GM15510 (cell line): Measurements from ENCODE around the gene ASGR1.

Experiments used
- POLR2A ChIP-seq: IDR thresholded peaks from 3 replicates; pipeline ENCODE4 v1.6.1; 2011; ENCODE audit warnings: borderline replicate concordance; ENCODE audit not compliant: insufficient read length; ENCODE audit errors: extremely low read depth

ASGR1 gene

DNA sequence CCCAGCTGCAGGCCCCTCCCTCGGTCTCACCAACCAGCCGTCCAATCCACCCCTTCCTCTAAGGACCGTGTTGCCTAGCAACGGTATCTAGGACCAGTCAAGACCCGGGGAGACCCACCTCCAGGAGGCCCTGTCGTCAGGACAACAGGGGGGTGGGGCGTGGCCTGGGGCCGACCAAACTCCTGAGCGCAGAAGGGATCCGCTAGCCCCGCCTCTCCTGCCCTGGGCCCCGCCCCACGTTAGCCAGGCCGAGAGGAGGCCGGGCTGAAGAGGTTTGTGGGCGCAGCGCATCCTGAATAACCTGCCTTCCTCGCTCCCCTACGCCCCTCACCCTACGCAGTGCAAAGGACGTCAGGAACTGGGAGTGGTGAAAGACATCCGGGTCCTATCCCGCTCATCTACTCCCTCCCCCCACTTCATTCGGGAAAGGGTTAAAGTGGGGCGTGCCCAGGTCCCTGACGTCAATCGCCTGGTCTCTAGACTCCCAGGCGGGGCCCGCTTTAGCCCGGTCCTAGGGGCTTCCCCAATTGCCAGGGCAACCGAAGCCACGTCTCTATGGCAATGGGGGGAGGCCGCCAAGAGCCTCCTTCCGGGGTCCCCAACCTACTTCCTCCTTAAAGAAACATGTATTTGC lies 25.8 kb upstream of the ASGR1 start:
- peak; percentile 29 for TF ChIP-seq POLR2A

DNA sequence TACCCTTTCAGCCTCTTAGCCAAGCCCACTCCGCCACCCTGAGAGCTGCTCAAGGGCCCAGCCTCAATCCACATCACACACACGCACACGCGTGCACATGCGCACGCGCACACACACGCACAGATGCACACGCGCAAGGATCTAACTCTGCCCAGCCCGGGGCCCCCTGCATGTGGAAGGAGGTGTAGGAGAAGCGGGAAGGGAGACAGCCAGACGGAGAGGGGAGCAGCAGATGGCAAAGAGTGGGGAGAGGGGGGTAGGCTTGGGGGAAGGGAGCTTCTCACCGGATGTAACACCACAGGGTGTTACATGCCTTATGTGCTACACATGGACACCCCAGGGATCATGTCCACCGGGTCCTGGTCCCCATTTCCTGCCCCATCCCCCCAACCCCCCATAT lies 25.2 kb upstream of the ASGR1 start:
- no peak for TF ChIP-seq POLR2A

DNA sequence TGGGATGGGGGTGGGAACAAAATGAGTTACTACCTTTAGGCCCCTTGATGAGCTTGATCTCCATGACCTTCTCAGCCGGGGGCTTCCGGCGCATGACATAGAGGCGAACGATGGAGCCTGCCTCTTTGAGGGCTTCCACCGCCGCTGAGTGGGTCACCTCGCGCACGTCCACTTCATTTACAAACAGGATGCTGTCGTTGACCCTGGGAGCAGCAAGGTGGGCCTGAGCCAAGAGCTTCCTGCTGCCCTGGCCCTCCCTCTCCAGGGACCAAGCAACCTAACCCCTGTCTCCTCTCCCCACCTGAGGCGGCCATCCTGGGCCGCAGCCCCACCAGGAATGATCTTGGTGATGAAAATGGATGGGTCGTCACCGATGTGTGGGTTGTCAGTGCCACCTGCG lies 24.2 kb upstream of the ASGR1 start:
- no peak for TF ChIP-seq POLR2A

- no peak for TF ChIP-seq POLR2A
Measured at GRCh38 chr17:7196651-7197401, 17.7 kb upstream of the ASGR1 start.

DNA sequence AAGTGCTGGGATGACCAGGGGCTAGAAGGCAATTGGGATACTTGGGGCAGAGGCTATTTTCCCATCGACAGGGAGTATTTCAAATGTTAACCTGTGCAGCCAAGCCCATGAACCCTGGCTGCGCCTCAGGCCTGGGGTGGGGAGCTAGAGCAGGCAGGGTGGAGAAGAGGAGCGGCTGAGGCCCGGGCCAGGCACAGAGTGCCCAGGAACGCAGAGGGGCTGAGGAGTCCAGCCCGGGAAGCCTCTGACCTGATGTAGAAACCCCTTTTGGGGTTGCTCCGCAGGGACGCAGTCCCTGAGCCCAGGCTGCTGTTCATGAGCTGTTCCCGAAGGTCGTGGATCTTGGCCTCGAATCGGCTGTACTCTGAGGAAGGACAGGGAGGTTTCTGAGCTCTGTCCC lies 16.8 kb upstream of the ASGR1 start:
- no peak for TF ChIP-seq POLR2A

DNA sequence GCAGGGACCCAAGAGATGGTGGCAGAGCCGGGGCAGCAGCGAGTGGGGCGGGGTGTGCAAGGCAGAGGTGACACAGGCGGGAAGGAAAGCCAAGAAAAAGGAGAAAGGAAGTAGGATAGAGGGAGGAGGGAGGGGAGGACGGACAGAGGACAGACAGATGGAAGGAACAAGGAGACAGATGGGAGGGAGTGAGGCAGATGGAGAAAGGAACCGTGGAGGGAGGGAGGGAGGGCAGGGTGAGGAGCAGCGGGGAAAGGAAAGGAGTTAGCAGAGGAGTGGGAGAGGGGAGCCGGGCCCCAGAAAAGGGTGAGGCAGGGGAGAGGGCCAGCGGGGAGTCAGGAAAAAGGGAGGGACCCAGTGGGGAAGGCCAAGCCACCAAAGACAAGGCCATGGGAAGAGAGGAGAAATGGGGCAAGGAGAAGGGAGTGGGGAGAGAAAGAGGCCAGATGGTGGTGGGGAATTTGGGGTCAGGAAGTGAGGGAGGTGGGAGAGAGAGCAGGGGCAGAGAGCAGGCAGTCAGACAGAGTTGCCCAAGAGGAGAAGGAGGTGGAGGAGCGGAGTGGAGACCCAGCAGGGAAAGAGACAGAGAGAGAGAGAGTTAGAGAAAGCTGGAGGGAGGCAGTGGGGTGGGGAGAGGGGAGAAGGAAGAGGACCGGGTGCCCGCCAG lies 13.2 kb upstream of the ASGR1 start:
- no peak for TF ChIP-seq POLR2A

DNA sequence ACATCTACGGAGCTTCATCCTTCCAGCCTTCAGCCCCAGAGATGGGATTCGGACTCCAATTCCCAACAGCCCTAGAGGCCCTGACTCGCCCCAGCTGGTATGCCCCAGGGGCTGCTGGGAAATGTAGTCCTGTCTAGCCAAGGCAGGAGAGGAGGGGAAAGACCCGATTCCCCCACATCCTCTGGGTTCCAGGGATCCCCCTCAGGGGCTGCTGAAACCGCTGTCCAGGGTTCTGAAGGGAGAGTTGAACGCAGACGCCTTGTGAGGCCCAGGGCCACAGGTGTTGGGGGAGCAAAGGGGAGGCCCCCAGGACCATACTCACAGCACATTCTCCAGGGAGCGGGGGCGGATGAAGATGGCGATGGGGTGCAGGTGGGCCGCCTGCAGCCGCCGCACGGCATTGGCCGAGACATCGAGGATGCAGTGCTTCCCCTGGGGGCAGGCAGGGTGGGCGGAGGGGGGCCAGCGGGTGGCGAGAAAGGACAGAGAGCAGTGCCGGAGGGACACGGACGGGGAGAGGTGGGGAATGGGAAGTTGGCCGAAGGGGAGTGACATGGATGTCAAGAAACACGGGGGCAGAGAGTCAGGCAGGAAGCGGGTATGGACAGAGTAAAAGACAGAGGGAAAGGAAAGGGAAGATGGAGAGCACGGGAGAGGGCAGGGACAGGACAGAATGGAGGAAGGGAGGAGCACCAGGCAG lies 12.6 kb upstream of the ASGR1 start:
- TF ChIP-seq POLR2A, result no peak

- no peak for TF ChIP-seq POLR2A
Measured at GRCh38 chr17:7191069-7191468, 11.9 kb upstream of the ASGR1 start.

DNA sequence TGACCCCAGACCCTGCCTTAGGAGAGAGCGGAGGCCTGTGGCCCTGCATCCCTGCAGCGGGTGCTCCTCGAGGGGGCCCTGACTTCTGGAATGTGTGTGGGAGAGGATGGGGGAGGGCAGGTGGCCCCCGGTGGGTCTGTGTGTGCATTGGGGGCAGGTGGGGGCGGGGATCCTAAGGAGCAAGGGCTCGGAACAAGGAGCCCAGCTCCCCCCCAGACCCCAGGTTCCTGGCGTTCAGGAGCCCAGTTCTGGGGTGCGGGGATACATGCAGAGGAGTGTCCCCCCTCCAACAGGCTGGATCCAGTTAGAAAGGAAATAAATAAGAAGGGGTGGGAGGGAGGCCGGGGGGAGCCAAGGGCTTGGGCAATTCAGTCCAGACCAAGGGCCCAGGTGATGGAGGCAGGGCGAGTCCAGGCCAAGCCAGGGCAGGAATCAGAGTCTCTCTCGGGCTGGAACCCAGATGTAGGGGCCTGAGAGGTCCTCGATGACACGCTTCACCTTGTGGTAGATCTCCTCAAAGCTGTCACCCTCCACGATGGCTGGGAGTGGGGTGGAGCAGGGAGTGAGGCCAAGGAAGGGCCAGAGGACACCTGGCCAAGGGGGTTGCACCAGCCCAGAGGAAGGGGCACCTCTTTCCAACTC lies 11.2 kb upstream of the ASGR1 start:
- TF ChIP-seq POLR2A, result no peak

DNA sequence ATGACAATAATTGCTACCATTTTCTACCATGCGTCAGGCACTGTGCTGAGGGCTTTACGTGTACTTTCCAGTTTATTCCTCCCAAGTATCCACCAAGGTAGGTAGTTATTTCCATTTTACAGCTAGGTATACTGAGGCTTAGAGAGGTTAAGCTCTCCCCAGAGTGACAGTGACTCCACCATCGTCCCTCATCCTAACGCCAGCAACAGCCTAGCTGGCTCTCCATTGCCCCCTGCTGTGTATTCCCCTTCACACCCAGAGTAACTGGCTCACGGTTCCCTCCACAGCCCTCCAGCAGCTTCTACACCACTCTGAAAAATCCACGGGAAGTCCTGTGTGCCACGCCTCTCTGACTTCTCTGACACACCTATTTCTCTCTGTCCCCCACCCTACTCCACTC lies 7.1 kb upstream of the ASGR1 start:
- TF ChIP-seq POLR2A, result no peak

- no peak for TF ChIP-seq POLR2A
Measured at GRCh38 chr17:7184647-7185046, 5.5 kb upstream of the ASGR1 start.

DNA sequence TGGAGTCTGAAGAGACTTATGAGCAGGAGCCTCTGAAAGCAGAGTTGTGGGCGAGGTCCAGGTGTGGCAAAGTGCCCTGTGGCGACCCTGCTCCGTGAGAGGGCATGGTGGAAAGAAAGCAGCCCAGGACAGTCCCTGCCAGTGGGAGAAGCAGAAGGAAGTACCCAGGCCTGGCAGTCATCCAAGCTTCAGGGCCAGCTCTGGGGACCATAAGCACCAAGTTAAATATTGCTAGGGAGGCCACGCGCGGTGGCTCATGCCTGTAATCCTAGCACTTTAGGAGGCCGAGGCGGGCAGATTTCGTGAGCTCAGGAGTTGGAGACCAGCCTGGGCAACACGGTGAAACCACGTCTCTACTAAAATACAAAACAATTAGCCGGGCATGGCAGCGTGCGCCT lies 4.9 kb upstream of the ASGR1 start:
- no peak for TF ChIP-seq POLR2A

DNA sequence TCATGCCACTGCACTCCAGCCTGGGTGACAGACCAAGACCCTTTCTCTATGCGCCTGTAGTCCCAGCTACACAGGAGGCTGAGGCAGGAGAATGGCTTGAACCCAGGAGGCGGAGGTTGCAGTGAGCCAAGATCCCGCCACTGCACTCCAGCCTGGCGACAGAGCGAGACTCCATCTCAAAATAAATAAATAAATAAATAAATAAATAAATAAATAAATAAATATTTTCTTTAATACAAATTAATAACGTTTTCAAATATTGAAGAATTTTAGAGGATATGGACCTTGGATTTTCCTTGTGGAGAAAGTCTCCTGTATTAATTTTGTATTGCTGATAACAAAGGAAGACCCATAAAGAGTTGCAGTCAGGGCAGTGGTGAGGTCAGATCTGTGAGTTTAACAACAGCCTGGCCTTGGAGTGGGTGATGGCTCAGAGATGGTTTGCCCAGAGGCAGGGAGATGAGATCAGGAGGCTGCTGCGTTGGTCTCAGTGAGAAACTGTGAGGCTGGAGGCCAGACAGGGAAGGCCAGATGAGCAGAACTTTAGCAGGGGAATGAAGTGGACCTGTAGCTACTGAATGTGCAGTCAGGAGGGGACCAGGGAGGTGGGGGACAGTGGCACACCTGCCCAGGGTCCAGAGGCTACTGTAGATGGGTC lies 4.4 kb upstream of the ASGR1 start:
- no peak for TF ChIP-seq POLR2A

DNA sequence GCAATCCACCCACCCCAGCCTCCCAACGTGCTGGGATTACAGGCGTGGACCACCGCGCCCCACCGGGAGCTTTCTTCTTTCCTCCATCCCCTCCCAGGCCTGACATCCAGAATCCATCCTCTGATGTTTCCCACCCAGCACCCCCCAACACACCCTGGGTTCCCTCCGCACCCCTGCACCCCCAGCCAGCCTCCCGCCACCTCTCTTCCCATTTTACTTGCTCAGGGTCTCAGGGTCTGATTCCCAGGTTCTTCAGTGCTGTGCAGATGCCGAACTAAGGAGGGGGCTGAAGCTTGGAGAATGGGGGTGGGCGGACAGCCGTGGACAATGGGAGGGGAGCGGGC lies 225 bp downstream of the ASGR1 start:
- TF ChIP-seq POLR2A, result no peak
